Caco-2 (cell line): ENCODE data around the gene SYT8. TPM values are rescaled to one million over a fixed set of nuclear protein-coding genes. Genes with fewer than 3 reads are reported as not detected.

Experiments
- BruUV-seq: library from RNA; stranded (reverse); fragments of 400-500 nt; replicated peaks from 2 replicates; lab custom pipeline; 2021; lab: Mats Ljungman, UMichigan
- CTCF ChIA-PET: fragments of 300-600 bp; sonication (Branson Sonifier 250); formaldehyde crosslinking; loops from one replicate; lab custom pipeline; 2022; ENCODE audit warnings: antibody characterized with exemption; lab: Charles Lee
- POLR2A ChIA-PET: fragments of 300-600 bp; sonication (Branson Sonifier 250); formaldehyde crosslinking; loops from one replicate; lab custom pipeline; 2022; ENCODE audit warnings: antibody characterized with exemption; lab: Charles Lee
- DNase-seq, 2 experiments: peaks; one replicate each; pipeline versions ENCODE4 v3.0.0 to v3.0.0-alpha.2; 2020 to 2022
- H3K27me3 ChIP-seq: replicated peaks from 2 replicates; pipeline ENCODE4 v1.6.0; 2011; ENCODE audit warnings: low read length; ENCODE audit not compliant: control insufficient read depth, insufficient read depth
- H3K36me3 ChIP-seq: 2 replicates; pipeline ENCODE4 v1.5.1; 2011; ENCODE audit warnings: low read length; ENCODE audit not compliant: control insufficient read depth, insufficient read depth
- H3K4me1 ChIP-seq: fragments of 250-450 bp; sonication (Bioruptor Pico); 2 replicates; pipeline ENCODE4 v1.5.1; 2020; ENCODE audit warnings: mild to moderate bottlenecking
- H3K4me3 ChIP-seq: 2 replicates; pipeline ENCODE4 v1.5.1; 2011; ENCODE audit warnings: low read depth, mild to moderate bottlenecking, control low read depth, low read length
- H3K9me3 ChIP-seq: fragments of 250-450 bp; sonication (Bioruptor Pico); 2 replicates; pipeline ENCODE4 v1.5.1; 2020; ENCODE audit warnings: mild to moderate bottlenecking, moderate library complexity
- H3K27ac Mint-ChIP-seq: one replicate; pipeline ENCODE4 v1.8.0; 2022; ENCODE audit warnings: mixed read lengths; ENCODE audit not compliant: unreplicated experiment
- H3K27me3 Mint-ChIP-seq: one replicate; pipeline ENCODE4 v1.8.0; 2022; ENCODE audit warnings: mixed read lengths; ENCODE audit not compliant: insufficient read depth, unreplicated experiment
- H3K36me3 Mint-ChIP-seq: one replicate; pipeline ENCODE4 v1.8.0; 2022; ENCODE audit warnings: mild to moderate bottlenecking, mixed read lengths; ENCODE audit not compliant: insufficient read depth, unreplicated experiment
- H3K4me1 Mint-ChIP-seq: one replicate; pipeline ENCODE4 v1.8.0; 2022; ENCODE audit warnings: low read depth, mixed read lengths; ENCODE audit not compliant: unreplicated experiment
- H3K4me3 Mint-ChIP-seq: one replicate; pipeline ENCODE4 v1.8.0; 2022; ENCODE audit warnings: mild to moderate bottlenecking, moderate library complexity, mixed read lengths; ENCODE audit not compliant: unreplicated experiment
- H3K9me3 Mint-ChIP-seq: one replicate; pipeline ENCODE4 v1.8.0; 2022; ENCODE audit warnings: mixed read lengths; ENCODE audit not compliant: unreplicated experiment
- intact Hi-C: fragments of 100-400 bp; cut with micrococcal nuclease; formaldehyde crosslinking; loops from one replicate; pipeline ENCODE4 v1.10.0; 2022; ENCODE audit not compliant: unreplicated experiment
- total RNA-seq: library from RNA; stranded (reverse); gene quantifications from 2 replicates; pipeline ENCODE4 v1.2.3, GENCODE V29; 2022
- TF ChIP-seq, protein P1 (sequence below), 2 experiments: fragments of 200-600 bp in 1 of 2; IDR thresholded peaks; 1 replicate in 1 of 2; 2 replicates in 1 of 2; pipeline versions ENCODE4 v1.5.1 to v1.8.0; 2011 to 2022; ENCODE audit warnings: antibody characterized with exemption in 1 of 2, control low read depth in 1 of 2, inconsistent platforms in 1 of 2, low read depth in 1 of 2, low read length in 1 of 2, mild to moderate bottlenecking in 1 of 2, moderate library complexity in 1 of 2; ENCODE audit not compliant: insufficient read depth in 1 of 2, severe bottlenecking in 1 of 2, unreplicated experiment in 1 of 2

The SYT8 gene
- total RNA-seq, 1 experiment from 2014 or later, result 14.9 TPM

DNA sequence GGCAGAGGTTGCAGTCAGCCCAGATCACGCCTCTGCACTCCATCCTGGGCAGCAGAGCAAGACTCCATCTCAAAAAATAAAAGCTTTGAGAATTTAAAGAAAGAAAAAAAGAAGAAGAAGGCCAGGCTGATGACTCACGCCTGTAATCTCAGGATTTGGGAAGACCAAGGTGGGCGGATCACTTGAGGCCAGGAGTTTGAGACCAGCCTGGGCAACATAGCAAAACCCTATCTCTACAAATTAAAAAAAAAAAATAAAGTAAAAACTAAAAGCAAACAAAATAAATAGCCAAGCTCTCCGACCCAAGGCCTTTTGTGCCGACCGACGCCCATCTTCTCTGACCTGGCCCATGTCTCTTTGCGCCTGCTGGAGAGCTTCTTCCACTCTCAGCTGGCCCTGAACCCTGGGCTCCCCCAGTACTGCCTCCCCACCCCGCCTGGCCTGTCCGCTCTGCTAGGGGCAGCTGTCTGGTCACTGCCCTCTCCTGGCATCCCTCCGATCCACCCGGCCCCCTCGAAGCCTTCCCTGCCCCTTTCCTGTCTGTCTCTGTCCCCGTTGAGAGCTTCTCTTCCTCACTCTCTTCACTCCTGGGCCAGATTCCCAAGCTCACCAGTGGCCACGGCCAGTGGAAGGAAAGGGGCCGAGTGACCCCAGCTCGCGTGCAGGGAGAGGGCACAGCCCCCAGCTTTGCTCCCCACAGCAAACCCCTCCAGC lies 13.3 kb downstream of the SYT8 start:
- no peak for DNase-seq
- POLR2A ChIA-PET, result interaction anchor here (0.6 kb wide), 1 partner anchor 13 kb away, joined by 4 read pairs; the partner anchor contains the start of gene SYT8
- Histone ChIP-seq H3K36me3 (no peaks in the 10 kb centered on the region), H3K4me1 (peaks cover 8% of the 10 kb centered on the region), H3K4me3 (no peak overlapping the region), H3K27me3 (no peaks in the 10 kb centered on the region), H3K9me3 (no peaks in the 10 kb centered on the region)
- Mint-ChIP-seq H3K4me3 (no peak overlapping the region), H3K27ac (no peak overlapping the region), H3K4me1 (peaks cover 11% of the 10 kb centered on the region), H3K9me3 (no peaks in the 10 kb centered on the region), H3K27me3 (no peaks in the 10 kb centered on the region), H3K36me3 (no peaks in the 10 kb centered on the region)
- TF ChIP-seq, protein P1, sequence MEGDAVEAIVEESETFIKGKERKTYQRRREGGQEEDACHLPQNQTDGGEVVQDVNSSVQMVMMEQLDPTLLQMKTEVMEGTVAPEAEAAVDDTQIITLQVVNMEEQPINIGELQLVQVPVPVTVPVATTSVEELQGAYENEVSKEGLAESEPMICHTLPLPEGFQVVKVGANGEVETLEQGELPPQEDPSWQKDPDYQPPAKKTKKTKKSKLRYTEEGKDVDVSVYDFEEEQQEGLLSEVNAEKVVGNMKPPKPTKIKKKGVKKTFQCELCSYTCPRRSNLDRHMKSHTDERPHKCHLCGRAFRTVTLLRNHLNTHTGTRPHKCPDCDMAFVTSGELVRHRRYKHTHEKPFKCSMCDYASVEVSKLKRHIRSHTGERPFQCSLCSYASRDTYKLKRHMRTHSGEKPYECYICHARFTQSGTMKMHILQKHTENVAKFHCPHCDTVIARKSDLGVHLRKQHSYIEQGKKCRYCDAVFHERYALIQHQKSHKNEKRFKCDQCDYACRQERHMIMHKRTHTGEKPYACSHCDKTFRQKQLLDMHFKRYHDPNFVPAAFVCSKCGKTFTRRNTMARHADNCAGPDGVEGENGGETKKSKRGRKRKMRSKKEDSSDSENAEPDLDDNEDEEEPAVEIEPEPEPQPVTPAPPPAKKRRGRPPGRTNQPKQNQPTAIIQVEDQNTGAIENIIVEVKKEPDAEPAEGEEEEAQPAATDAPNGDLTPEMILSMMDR (IDR thresholded peaks at IDR 0.05; ENCODE audit: insufficient read depth in 1 of 2, low read depth in 1 of 2, low read length in 1 of 2, severe bottlenecking in 1 of 2, unreplicated experiment in 1 of 2), result no peak
- BruUV-seq, result no TSS peak
- intact Hi-C loops, result no loop called here
- CTCF ChIA-PET, result interaction anchor here (0.6 to 1.9 kb wide), 6 partner anchors 9 to 303 kb away, joined by 3 to 6 read pairs (median 4); partner anchors contain the start of gene TNNI2

- intact Hi-C loops, result no loop called here
- ChIA-PET CTCF (interaction anchor here (0.6 to 1.9 kb wide), 6 partner anchors 10 to 302 kb away, joined by 3 to 6 read pairs (median 4); partner anchors contain the start of gene TNNI2), POLR2A (interaction anchor here (0.6 kb wide), 1 partner anchor 14 kb away, joined by 4 read pairs; the partner anchor contains the start of gene SYT8)
- DNase-seq, result no peak
- Mint-ChIP-seq H3K36me3 (no peaks in the 10 kb centered on the region), H3K4me3 (no peak overlapping the region), H3K9me3 (no peaks in the 10 kb centered on the region), H3K27me3 (no peaks in the 10 kb centered on the region), H3K27ac (no peak overlapping the region), H3K4me1 (peaks cover 11% of the 10 kb centered on the region)
- Histone ChIP-seq H3K4me1 (peaks cover 8% of the 10 kb centered on the region), H3K27me3 (no peaks in the 10 kb centered on the region), H3K36me3 (no peaks in the 10 kb centered on the region), H3K9me3 (no peaks in the 10 kb centered on the region), H3K4me3 (no peak overlapping the region)
- TF ChIP-seq, protein P1 (IDR thresholded peaks at IDR 0.05; ENCODE audit: insufficient read depth in 1 of 2, low read depth in 1 of 2, low read length in 1 of 2, severe bottlenecking in 1 of 2, unreplicated experiment in 1 of 2), result no peak
- no TSS peak for BruUV-seq
Observed at GRCh38 chr11:1848640-1849430, 14.0 kb downstream of the SYT8 start.

DNA sequence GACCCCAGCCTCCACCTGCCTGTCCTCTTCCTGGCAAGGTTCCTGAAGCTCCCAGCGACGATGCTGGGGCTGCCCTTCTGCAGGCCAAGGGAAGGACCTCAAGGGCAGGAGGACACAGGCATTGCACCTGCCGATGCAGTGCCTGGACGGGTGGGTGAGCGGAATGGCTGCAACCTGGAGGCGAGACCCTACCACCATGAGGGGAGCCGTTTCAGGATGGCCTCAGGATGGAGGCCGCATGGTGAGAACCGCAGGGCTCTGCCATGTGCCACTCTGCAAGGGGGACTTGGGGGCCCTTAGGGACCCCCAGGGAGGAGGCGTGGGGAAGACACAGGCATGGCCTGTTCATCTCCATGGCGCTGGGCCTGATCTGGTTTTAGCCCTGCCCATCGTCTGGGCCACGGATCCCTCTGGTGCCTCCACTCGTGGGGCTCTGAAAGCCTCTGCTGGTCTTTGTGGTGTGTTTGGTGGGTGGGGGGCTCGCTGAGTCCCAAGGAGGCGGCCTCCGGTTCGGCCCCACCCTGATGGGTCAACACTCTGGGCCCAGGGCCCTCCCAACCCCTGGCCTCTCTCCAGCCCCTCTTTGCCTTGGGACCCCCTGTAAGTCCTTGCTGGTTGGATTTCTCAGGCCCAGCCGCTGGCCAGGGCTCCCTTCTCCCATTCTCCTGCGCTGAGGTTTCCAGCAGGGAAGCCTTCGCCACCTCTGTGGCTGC lies 16.8 kb downstream of the SYT8 start:
- TF ChIP-seq, protein P1 (IDR thresholded peaks at IDR 0.05; ENCODE audit: insufficient read depth in 1 of 2, low read depth in 1 of 2, low read length in 1 of 2, severe bottlenecking in 1 of 2, unreplicated experiment in 1 of 2), result no peak
- Histone ChIP-seq H3K27me3 (no peaks in the 10 kb centered on the region), H3K4me1 (no peaks in the 10 kb centered on the region), H3K4me3 (no peak overlapping the region), H3K9me3 (no peaks in the 10 kb centered on the region), H3K36me3 (no peaks in the 10 kb centered on the region)
- no peak overlapping the region for H3K27ac Mint-ChIP-seq
- BruUV-seq, result no TSS peak
- POLR2A ChIA-PET, result no interaction called here
- no peaks in the 10 kb centered on the region for H3K36me3 Mint-ChIP-seq
- intact Hi-C loops, result no loop called here
- no peak for DNase-seq
- no peaks in the 10 kb centered on the region for H3K9me3 Mint-ChIP-seq
- no peaks in the 10 kb centered on the region for H3K4me1 Mint-ChIP-seq
- H3K27me3 Mint-ChIP-seq, result no peaks in the 10 kb centered on the region
- H3K4me3 Mint-ChIP-seq, result no peak overlapping the region
- CTCF ChIA-PET, result interaction anchor here (0.5 kb wide), 1 partner anchor 44 kb away, joined by 3 read pairs; no protein-coding TSS in a partner anchor
